Thyroid gland (tissue), 4 donors: ENCODE measurements around the gene COPB1. TPM values are rescaled to one million over a fixed set of nuclear protein-coding genes. Genes with fewer than 3 reads are reported as not detected.

ENCODE experiments used
- DNase-seq, 2 donors: peaks; one replicate each; pipeline ENCODE4 v3.0.0-alpha.2; 2019
- H3K27ac ChIP-seq, 3 donors: fragments of 200-600 bp; sonication (generic); 1 replicate in 2 of 3; 2 replicates in 1 of 3; pipeline ENCODE4 v1.5.1; 2016 to 2019; ENCODE audit warnings: mild to moderate bottlenecking in 1 of 3, moderate library complexity in 1 of 3
- H3K27me3 ChIP-seq: fragments of 200-600 bp; sonication (generic); one replicate; pipeline ENCODE4 v1.5.1; 2019
- H3K36me3 ChIP-seq, 2 donors: fragments of 200-600 bp; sonication (generic); one replicate each; pipeline ENCODE4 v1.5.1; 2016 to 2019
- H3K4me1 ChIP-seq, 2 donors: fragments of 200-600 bp; sonication (generic); one replicate each; pipeline ENCODE4 v1.5.1; 2017 to 2019
- H3K4me3 ChIP-seq, 3 donors: fragments of 200-600 bp; sonication (generic); replicated peaks in 1 of 3; 1 replicate in 2 of 3; 2 replicates in 1 of 3; pipeline ENCODE4 v1.5.1; 2016; ENCODE audit warnings: mild to moderate bottlenecking in 1 of 3
- H3K9me3 ChIP-seq: fragments of 200-600 bp; sonication (generic); one replicate; pipeline ENCODE4 v1.5.1; 2017
- POLR2A ChIP-seq, 2 donors: fragments of 450-650 bp; IDR thresholded peaks; one replicate each; pipeline ENCODE4 v1.6.1; 2017; ENCODE audit warnings: antibody characterized with exemption in 2 of 2, mild to moderate bottlenecking in 2 of 2, moderate library complexity in 1 of 2
- WGBS, 2 donors: methylation state at CpG; one replicate each; pipeline ENCODE4 v1.1.5; 2017; 5-methylcytosine and 5-hydroxymethylcytosine counted together
- intact Hi-C: fragments of 100-400 bp; cut with DNase I; formaldehyde crosslinking; loops from one replicate; pipeline ENCODE4 v1.15.1; 2023
- total RNA-seq, 4 donors: library from RNA; depleted of rRNA; stranded (reverse); fragments of >200 nt; gene quantifications; one replicate each; pipeline ENCODE4 v1.2.3, GENCODE V29; 2016
- TF ChIP-seq, protein P1 (sequence below), 6 experiments: fragments of 200-600 bp in 3 of 6; fragments of 450-650 bp in 3 of 6; sonication (generic) in 3 of 6; IDR thresholded peaks; one replicate each; pipeline ENCODE4 v1.5.1; 2016 to 2019; ENCODE audit warnings: antibody characterized with exemption in 6 of 6, mild to moderate bottlenecking in 2 of 6, inconsistent platforms in 1 of 6, moderate library complexity in 1 of 6

The COPB1 gene, protein sequence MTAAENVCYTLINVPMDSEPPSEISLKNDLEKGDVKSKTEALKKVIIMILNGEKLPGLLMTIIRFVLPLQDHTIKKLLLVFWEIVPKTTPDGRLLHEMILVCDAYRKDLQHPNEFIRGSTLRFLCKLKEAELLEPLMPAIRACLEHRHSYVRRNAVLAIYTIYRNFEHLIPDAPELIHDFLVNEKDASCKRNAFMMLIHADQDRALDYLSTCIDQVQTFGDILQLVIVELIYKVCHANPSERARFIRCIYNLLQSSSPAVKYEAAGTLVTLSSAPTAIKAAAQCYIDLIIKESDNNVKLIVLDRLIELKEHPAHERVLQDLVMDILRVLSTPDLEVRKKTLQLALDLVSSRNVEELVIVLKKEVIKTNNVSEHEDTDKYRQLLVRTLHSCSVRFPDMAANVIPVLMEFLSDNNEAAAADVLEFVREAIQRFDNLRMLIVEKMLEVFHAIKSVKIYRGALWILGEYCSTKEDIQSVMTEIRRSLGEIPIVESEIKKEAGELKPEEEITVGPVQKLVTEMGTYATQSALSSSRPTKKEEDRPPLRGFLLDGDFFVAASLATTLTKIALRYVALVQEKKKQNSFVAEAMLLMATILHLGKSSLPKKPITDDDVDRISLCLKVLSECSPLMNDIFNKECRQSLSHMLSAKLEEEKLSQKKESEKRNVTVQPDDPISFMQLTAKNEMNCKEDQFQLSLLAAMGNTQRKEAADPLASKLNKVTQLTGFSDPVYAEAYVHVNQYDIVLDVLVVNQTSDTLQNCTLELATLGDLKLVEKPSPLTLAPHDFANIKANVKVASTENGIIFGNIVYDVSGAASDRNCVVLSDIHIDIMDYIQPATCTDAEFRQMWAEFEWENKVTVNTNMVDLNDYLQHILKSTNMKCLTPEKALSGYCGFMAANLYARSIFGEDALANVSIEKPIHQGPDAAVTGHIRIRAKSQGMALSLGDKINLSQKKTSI
- 100 to 1,000 TPM; 124 to 189 (median 164) TPM for total RNA-seq

DNA sequence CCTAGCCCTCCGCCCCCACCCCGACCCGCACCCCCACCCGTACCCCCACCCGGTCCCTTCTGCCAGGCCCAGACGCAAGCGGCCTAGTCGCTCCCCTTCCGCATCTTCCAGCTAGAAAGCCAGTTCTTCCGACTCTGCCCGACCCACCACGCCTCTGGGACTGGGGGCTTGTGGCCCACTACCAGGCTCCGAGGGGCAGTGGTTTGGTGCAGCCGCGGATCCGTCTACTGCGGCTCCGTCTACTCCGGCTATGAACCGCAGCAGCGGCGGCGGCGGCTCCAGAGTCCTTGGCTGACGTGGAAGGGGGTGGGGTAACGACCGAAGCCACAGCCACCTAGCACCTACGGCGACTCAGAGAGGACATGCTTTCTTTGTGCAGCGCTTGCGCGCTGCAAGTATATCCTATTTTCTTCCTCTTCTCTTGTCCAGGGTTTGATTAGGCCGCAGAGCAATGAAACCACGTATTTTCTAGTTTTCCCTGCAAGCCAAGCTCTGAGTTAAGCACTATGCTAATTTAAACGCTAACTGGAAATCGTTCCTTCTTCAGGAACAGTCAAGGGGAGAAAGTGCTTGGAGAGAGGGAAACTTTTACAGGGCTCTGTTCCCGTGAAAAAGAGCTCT lies at the start of gene COPB1:
Gene COPB1, minus strand, starts transcription at position 252 of the 621 bp plus-strand sequence. CDS start 883 bp downstream, outside the sequence.
- DNase-seq, result peak; percentile 91 to 95
- Histone ChIP-seq H3K27me3 (no peaks in the 10 kb centered on the region), H3K4me3 (peak within 1 kb of the TSS; percentile 10 to 81 (median 33)), H3K27ac (peak within 1 kb of the TSS; percentile 82 to 91 (median 87)), H3K9me3 (no peaks in the 10 kb centered on the region), H3K4me1 (peaks cover 5 to 8% of the 10 kb centered on the region in 2 donors), H3K36me3 (peaks cover 9 to 18% of the 10 kb centered on the region in 2 donors)
- intact Hi-C loops, result no loop called here
- TF ChIP-seq, protein P1, sequence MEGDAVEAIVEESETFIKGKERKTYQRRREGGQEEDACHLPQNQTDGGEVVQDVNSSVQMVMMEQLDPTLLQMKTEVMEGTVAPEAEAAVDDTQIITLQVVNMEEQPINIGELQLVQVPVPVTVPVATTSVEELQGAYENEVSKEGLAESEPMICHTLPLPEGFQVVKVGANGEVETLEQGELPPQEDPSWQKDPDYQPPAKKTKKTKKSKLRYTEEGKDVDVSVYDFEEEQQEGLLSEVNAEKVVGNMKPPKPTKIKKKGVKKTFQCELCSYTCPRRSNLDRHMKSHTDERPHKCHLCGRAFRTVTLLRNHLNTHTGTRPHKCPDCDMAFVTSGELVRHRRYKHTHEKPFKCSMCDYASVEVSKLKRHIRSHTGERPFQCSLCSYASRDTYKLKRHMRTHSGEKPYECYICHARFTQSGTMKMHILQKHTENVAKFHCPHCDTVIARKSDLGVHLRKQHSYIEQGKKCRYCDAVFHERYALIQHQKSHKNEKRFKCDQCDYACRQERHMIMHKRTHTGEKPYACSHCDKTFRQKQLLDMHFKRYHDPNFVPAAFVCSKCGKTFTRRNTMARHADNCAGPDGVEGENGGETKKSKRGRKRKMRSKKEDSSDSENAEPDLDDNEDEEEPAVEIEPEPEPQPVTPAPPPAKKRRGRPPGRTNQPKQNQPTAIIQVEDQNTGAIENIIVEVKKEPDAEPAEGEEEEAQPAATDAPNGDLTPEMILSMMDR (IDR thresholded peaks at IDR 0.05), result no peak
- TF ChIP-seq POLR2A (IDR thresholded peaks at IDR 0.05), result peak in 1 of 2 donors; percentile 88
- 0% methylated on average over 12 to 35 of the region's 37 CpGs for WGBS, 2 donors

DNA sequence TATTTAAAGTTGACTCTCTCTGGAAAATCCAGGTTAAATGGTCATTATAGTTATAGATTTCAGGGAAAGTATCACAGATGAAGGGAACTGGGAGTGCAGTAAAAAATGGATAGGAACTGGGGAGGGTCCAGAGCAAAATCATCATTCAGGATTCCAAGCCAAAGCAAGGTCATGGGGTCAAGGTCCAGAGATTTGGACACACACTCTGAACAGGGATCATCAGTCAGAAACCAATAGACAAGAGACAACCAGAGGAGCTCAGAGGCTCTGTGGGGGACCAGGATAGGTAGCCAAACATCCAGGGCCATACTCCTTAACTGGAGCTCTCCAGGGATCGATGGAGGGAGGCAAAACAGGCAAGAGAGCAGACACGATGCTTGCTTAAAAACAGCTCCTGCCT lies 47.8 kb upstream of the COPB1 start:
- no peaks in the 10 kb centered on the region for H3K27me3 ChIP-seq
- no peak overlapping the region for H3K27ac ChIP-seq
- H3K36me3 ChIP-seq, result no peaks in the 10 kb centered on the region
- intact Hi-C loops, result no loop called here
- DNase-seq, result no peak
- TF ChIP-seq, protein P1 (IDR thresholded peaks at IDR 0.05), result no peak
- no peak for TF ChIP-seq POLR2A (IDR thresholded peaks at IDR 0.05)
- H3K9me3 ChIP-seq, result no peaks in the 10 kb centered on the region
- H3K4me1 ChIP-seq, result no peaks in the 10 kb centered on the region
- no peak overlapping the region for H3K4me3 ChIP-seq
- 46 to 61% methylated on average over 2 of the region's 2 CpGs for WGBS, 2 donors

DNA sequence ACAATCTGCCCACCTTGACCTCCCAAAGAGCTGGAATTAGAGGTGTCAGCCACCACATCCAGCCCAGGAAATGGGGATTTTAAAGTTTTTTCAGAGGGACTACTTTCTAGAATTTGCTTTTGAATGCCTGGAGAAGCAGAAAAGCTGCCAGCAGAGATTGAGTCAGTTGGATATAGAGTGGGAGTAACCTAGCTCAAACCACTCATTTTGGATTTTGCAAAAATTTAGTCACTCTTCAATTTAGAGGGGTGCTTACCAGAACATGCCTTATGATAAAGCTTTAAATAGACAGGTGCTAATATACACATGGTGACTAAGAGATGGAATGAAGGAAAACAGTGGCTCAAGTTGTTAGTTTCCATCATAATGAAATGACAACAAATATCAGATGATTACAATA lies 47.1 kb upstream of the COPB1 start:
- no peaks in the 10 kb centered on the region for H3K27me3 ChIP-seq
- DNase-seq, result no peak
- no peaks in the 10 kb centered on the region for H3K36me3 ChIP-seq
- H3K4me1 ChIP-seq, result no peaks in the 10 kb centered on the region
- H3K27ac ChIP-seq, result no peak overlapping the region
- no peak for TF ChIP-seq POLR2A (IDR thresholded peaks at IDR 0.05)
- TF ChIP-seq, protein P1 (IDR thresholded peaks at IDR 0.05), result no peak
- no peaks in the 10 kb centered on the region for H3K9me3 ChIP-seq
- intact Hi-C loops, result no loop called here
- no peak overlapping the region for H3K4me3 ChIP-seq

DNA sequence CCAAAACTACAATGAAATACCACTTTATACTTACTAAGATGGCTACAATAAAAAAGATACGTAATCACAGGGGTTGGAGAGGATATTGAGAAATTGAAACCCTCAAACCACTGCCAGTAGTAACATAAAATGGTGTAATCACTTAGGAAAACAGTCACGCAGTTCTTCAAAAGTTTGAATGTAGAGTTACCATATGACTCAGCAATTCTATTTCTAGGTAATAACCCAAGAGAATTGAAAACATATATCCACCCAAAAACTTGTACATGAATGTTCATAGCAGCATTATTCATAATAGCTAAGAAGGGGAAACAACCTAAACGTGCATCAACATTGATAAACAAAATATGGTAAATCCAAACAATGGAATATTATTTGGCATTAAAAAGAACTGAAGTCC lies 45.0 kb upstream of the COPB1 start:
- TF ChIP-seq, protein P1 (IDR thresholded peaks at IDR 0.05), result no peak
- TF ChIP-seq POLR2A (IDR thresholded peaks at IDR 0.05), result no peak
- Histone ChIP-seq H3K36me3 (no peaks in the 10 kb centered on the region), H3K27me3 (no peaks in the 10 kb centered on the region), H3K4me3 (no peak overlapping the region), H3K4me1 (no peaks in the 10 kb centered on the region), H3K27ac (no peak overlapping the region), H3K9me3 (no peaks in the 10 kb centered on the region)
- intact Hi-C loops, result no loop called here
- WGBS, 2 donors, result 73 to 83% methylated on average over 3 of the region's 3 CpGs
- no peak for DNase-seq
